Upper lobe of left lung (tissue), 6 donors: ENCODE results near the gene SYNE2. TPM values are rescaled to one million over a fixed set of nuclear protein-coding genes. Genes with fewer than 3 reads are reported as not detected.
A peak's percentile ranks its signal among the peaks of the same experiment; 100 is the strongest.

Experiments
- ATAC-seq, 2 donors: fragments of 200-7000 bp; cut with Tn5 transposase; one replicate each; pipeline ENCODE4 v1.9.1; 2022; ENCODE audit warnings: mild to moderate bottlenecking in 2 of 2, moderate library complexity in 2 of 2; ENCODE audit not compliant: low FRiP score in 2 of 2
- DNase-seq, 2 donors: peaks; one replicate each; pipeline ENCODE4 v3.0.0-alpha.2; 2019 to 2020
- H3K27ac ChIP-seq, 4 donors: fragments of 200-600 bp; sonication (generic); one replicate each; pipeline ENCODE4 v1.5.1; 2016 to 2019
- H3K27me3 ChIP-seq, 4 donors: fragments of 200-600 bp; sonication (generic); one replicate each; pipeline ENCODE4 v1.5.1; 2017 to 2019
- H3K36me3 ChIP-seq, 4 donors: fragments of 200-600 bp; sonication (generic); one replicate each; pipeline ENCODE4 v1.5.1; 2016 to 2019
- H3K4me1 ChIP-seq, 4 donors: fragments of 200-600 bp; sonication (generic); one replicate each; pipeline ENCODE4 v1.5.1; 2018 to 2019
- H3K4me3 ChIP-seq, 4 donors: fragments of 200-600 bp; sonication (generic); one replicate each; pipeline ENCODE4 v1.5.1; 2017 to 2019; ENCODE audit warnings: mild to moderate bottlenecking in 2 of 4, moderate library complexity in 1 of 4
- H3K9me3 ChIP-seq, 4 donors: fragments of 200-600 bp; sonication (generic); one replicate each; pipeline ENCODE4 v1.5.1; 2018 to 2019
- CTCF ChIP-seq, 6 experiments: fragments of 450-650 bp in 4 of 6; fragments of 200-600 bp in 2 of 6; sonication (generic) in 2 of 6; IDR thresholded peaks; one replicate each; pipeline ENCODE4 v1.5.1; 2016 to 2019; ENCODE audit warnings: antibody characterized with exemption in 6 of 6
- EP300 ChIP-seq, 4 donors: sonication (generic); formaldehyde crosslinking; IDR thresholded peaks; one replicate each; pipeline ENCODE4 v1.5.1; 2017; ENCODE audit warnings: antibody characterized with exemption in 4 of 4, control low read depth in 2 of 4
- POLR2A ChIP-seq, 4 donors: fragments of 450-650 bp; IDR thresholded peaks; one replicate each; pipeline ENCODE4 v1.5.1; 2016 to 2017; ENCODE audit warnings: antibody characterized with exemption in 4 of 4, mild to moderate bottlenecking in 2 of 4
- POLR2AphosphoS5 ChIP-seq, 2 donors: sonication (generic); formaldehyde crosslinking; IDR thresholded peaks; one replicate each; pipeline ENCODE4 v1.5.1; 2017; ENCODE audit warnings: antibody characterized with exemption in 2 of 2
- WGBS, 2 donors: methylation state at CpG; one replicate each; pipeline ENCODE4 v1.1.5; 2017 to 2018; 5-methylcytosine and 5-hydroxymethylcytosine counted together
- total RNA-seq, 6 donors: library from RNA; depleted of rRNA in 4 of 6; stranded (reverse); fragments of >200 nt in 4 of 6; gene quantifications; one replicate each; pipeline versions ENCODE4 v1.1.0 to v1.2.1, GENCODE V29; 2016 to 2021
- donor health status: DM: no; HTN: no; CAD: no; lungs with moderate emphysema.
- donor health status: DM: no; HTN: yes; CAD: no; lungs with severe emphysema.

SYNE2 gene
- total RNA-seq, 6 donors from 2014 or later, result 75.8 to 439 (median 234) TPM

GRCh38 chr14:64215978-64216377 is 363.2 kb downstream of the SYNE2 start:
- peaks cover 26 to 100% (median 63%) of the 10 kb centered on the region in 4 donors for H3K36me3 ChIP-seq
- H3K27me3 ChIP-seq, result no peaks in the 10 kb centered on the region
- TF ChIP-seq POLR2A (IDR thresholded peaks at IDR 0.05) (no peak), POLR2AphosphoS5 (IDR thresholded peaks at IDR 0.05) (no peak), CTCF (IDR thresholded peaks at IDR 0.05) (no peak), EP300 (IDR thresholded peaks at IDR 0.05) (no peak)
- DNase-seq (no peak), ATAC-seq (no peak)
- WGBS, 2 donors, result 97 to 98% methylated on average over 13 of the region's 13 CpGs
- peaks cover 0 to 12% (median 0%) of the 10 kb centered on the region in 4 donors for H3K4me1 ChIP-seq
- no peaks in the 10 kb centered on the region for H3K9me3 ChIP-seq
- H3K27ac ChIP-seq, result no peak overlapping the region
- no peak overlapping the region for H3K4me3 ChIP-seq

- no peak for TF ChIP-seq CTCF (IDR thresholded peaks at IDR 0.05)
- TF ChIP-seq POLR2AphosphoS5 (IDR thresholded peaks at IDR 0.05), result no peak
- TF ChIP-seq POLR2A (IDR thresholded peaks at IDR 0.05), result no peak
- no peak for TF ChIP-seq EP300 (IDR thresholded peaks at IDR 0.05)
- 72 to 76% methylated on average over 4 of the region's 4 CpGs for WGBS, 2 donors
- peaks cover 26 to 100% (median 63%) of the 10 kb centered on the region in 4 donors for H3K36me3 ChIP-seq
- H3K9me3 ChIP-seq, result no peaks in the 10 kb centered on the region
- no peaks in the 10 kb centered on the region for H3K27me3 ChIP-seq
- H3K4me1 ChIP-seq, result peaks cover 0 to 12% (median 0%) of the 10 kb centered on the region in 4 donors
- DNase-seq (no peak), ATAC-seq (no peak)
- H3K27ac ChIP-seq, result no peak overlapping the region
- no peak overlapping the region for H3K4me3 ChIP-seq
These were observed 364.5 kb downstream of the SYNE2 start for GRCh38 chr14:64217308-64217707.

- Histone ChIP-seq H3K27me3 (no peaks in the 10 kb centered on the region), H3K4me1 (peaks cover 0 to 10% (median 0%) of the 10 kb centered on the region in 4 donors), H3K9me3 (no peaks in the 10 kb centered on the region), H3K27ac (no peak overlapping the region), H3K36me3 (peaks cover 23 to 100% (median 67%) of the 10 kb centered on the region in 4 donors), H3K4me3 (no peak overlapping the region)
- 74 to 80% methylated on average over 7 of the region's 7 CpGs for WGBS, 2 donors
- ATAC-seq (no peak), DNase-seq (no peak)
- TF ChIP-seq POLR2AphosphoS5 (IDR thresholded peaks at IDR 0.05), result no peak
- TF ChIP-seq POLR2A (IDR thresholded peaks at IDR 0.05), result no peak
- no peak for TF ChIP-seq EP300 (IDR thresholded peaks at IDR 0.05)
These were observed 365.0 kb downstream of the SYNE2 start for GRCh38 chr14:64217834-64218233.

GRCh38 chr14:64218344-64219240 is 365.8 kb downstream of the SYNE2 start:
- DNase-seq (peak in 1 of 2 donors; percentile 75), ATAC-seq (no peak)
- peaks cover 23 to 100% (median 74%) of the 10 kb centered on the region in 4 donors for H3K36me3 ChIP-seq
- WGBS, 2 donors, result 66 to 70% methylated on average over 15 of the region's 15 CpGs
- no peak for TF ChIP-seq EP300 (IDR thresholded peaks at IDR 0.05)
- no peak for TF ChIP-seq CTCF (IDR thresholded peaks at IDR 0.05)
- TF ChIP-seq POLR2A (IDR thresholded peaks at IDR 0.05), result no peak
- no peak for TF ChIP-seq POLR2AphosphoS5 (IDR thresholded peaks at IDR 0.05)
- peaks cover 0 to 9% (median 0%) of the 10 kb centered on the region in 4 donors for H3K4me1 ChIP-seq
- no peaks in the 10 kb centered on the region for H3K27me3 ChIP-seq
- H3K27ac ChIP-seq, result peak overlapping the region in 2 of 4 donors; percentile 22 to 26
- H3K4me3 ChIP-seq, result no peak overlapping the region
- H3K9me3 ChIP-seq, result no peaks in the 10 kb centered on the region

GRCh38 chr14:64220056-64220455 is 367.3 kb downstream of the SYNE2 start:
- Histone ChIP-seq H3K27ac (peak overlapping the region in 1 of 4 donors; percentile 5), H3K27me3 (no peaks in the 10 kb centered on the region), H3K9me3 (no peaks in the 10 kb centered on the region), H3K4me3 (no peak overlapping the region), H3K4me1 (no peaks in the 10 kb centered on the region), H3K36me3 (peaks cover 28 to 100% (median 77%) of the 10 kb centered on the region in 4 donors)
- no peak for DNase-seq
- WGBS, 2 donors, result 91% methylated on average over 4 of the region's 4 CpGs
- TF ChIP-seq EP300 (IDR thresholded peaks at IDR 0.05) (no peak), POLR2AphosphoS5 (IDR thresholded peaks at IDR 0.05) (no peak), POLR2A (IDR thresholded peaks at IDR 0.05) (no peak), CTCF (IDR thresholded peaks at IDR 0.05) (no peak)
- ATAC-seq, result no peak
